Measurements from ENCODE around the gene LRRC74A.
A peak's percentile ranks its signal among the peaks of the same experiment; 100 is the strongest.

LRRC74A gene

GRCh38 chr14:76826122-76826521 lies at the start of gene LRRC74A:
LRRC74A (plus strand) TSS chr14:76826408; CDS start chr14:76826698, 290 bp downstream.
- DNase-seq (ENCODE audit: low read depth in 2 of 2) = no peak

GRCh38 chr14:76776428-76777251 lies 49.6 kb upstream of the LRRC74A start:
- DNase-seq (ENCODE audit: low read depth in 2 of 2) = no peak

GRCh38 chr14:76777721-76778120 lies 48.5 kb upstream of the LRRC74A start:
- DNase-seq (ENCODE audit: low read depth in 2 of 2) = no peak

GRCh38 chr14:76778546-76779215 lies 47.5 kb upstream of the LRRC74A start:
- DNase-seq (ENCODE audit: low read depth in 2 of 2) = no peak

- DNase-seq (ENCODE audit: low read depth in 2 of 2) = no peak
These were observed 46.8 kb upstream of the LRRC74A start for GRCh38 chr14:76779221-76780057.

- DNase-seq (ENCODE audit: low read depth in 2 of 2) = no peak
These were observed 46.2 kb upstream of the LRRC74A start for GRCh38 chr14:76780058-76780345.

GRCh38 chr14:76780360-76780759 lies 45.8 kb upstream of the LRRC74A start:
- no peak for DNase-seq (ENCODE audit: low read depth in 2 of 2)

- no peak for DNase-seq (ENCODE audit: low read depth in 2 of 2)
These were observed 45.1 kb upstream of the LRRC74A start for GRCh38 chr14:76780875-76781647.

GRCh38 chr14:76781648-76782051 lies 44.6 kb upstream of the LRRC74A start:
- no peak for DNase-seq (ENCODE audit: low read depth in 2 of 2)

- no peak for DNase-seq (ENCODE audit: low read depth in 2 of 2)
These were observed 43.9 kb upstream of the LRRC74A start for GRCh38 chr14:76782115-76782884.

GRCh38 chr14:76782885-76783566 lies 43.2 kb upstream of the LRRC74A start:
- DNase-seq (ENCODE audit: low read depth in 2 of 2) = no peak

- DNase-seq (ENCODE audit: low read depth in 2 of 2) = no peak
These were observed 41.8 kb upstream of the LRRC74A start for GRCh38 chr14:76784266-76784874.

- peak in 1 of 2 donors; percentile 27 for DNase-seq (ENCODE audit: low read depth in 2 of 2)
These were observed 41.3 kb upstream of the LRRC74A start for GRCh38 chr14:76784881-76785280.

- DNase-seq (ENCODE audit: low read depth in 2 of 2) = no peak
These were observed 39.6 kb upstream of the LRRC74A start for GRCh38 chr14:76786601-76787000.

- no peak for DNase-seq (ENCODE audit: low read depth in 2 of 2)
These were observed 33.8 kb upstream of the LRRC74A start for GRCh38 chr14:76792422-76792821.

- DNase-seq (ENCODE audit: low read depth in 2 of 2) = no peak
These were observed 32.9 kb upstream of the LRRC74A start for GRCh38 chr14:76793324-76793723.

GRCh38 chr14:76793956-76794355 lies 32.3 kb upstream of the LRRC74A start:
- no peak for DNase-seq (ENCODE audit: low read depth in 2 of 2)

GRCh38 chr14:76806446-76806845 lies 19.8 kb upstream of the LRRC74A start:
- no peak for DNase-seq (ENCODE audit: low read depth in 2 of 2)

GRCh38 chr14:76808011-76808410 lies 18.2 kb upstream of the LRRC74A start:
- no peak for DNase-seq (ENCODE audit: low read depth in 2 of 2)

- DNase-seq (ENCODE audit: low read depth in 2 of 2) = no peak
These were observed 17.2 kb upstream of the LRRC74A start for GRCh38 chr14:76808990-76809389.
